Measurements from ENCODE around the gene RABEP2.
A peak's percentile ranks its signal among the peaks of the same experiment; 100 is the strongest.
"Not testable (repeated sequence)": the region's sequence is repeated elsewhere in the genome, so short reads cannot be mapped to it uniquely, and the experiment has no call there.

The RABEP2 gene

GRCh38 chr16:28903344-28904042, 21.5 kb downstream of the RABEP2 start:
- DNase-seq (ENCODE audit: low spot score), result no peak

GRCh38 chr16:28902909-28903308, 22.1 kb downstream of the RABEP2 start:
- DNase-seq (ENCODE audit: low spot score), result no peak

GRCh38 chr16:28901862-28902261, 23.2 kb downstream of the RABEP2 start:
- DNase-seq (ENCODE audit: low spot score), result no peak

- DNase-seq (ENCODE audit: low spot score), result no peak
Measured at GRCh38 chr16:28900601-28901000, 24.4 kb downstream of the RABEP2 start.

GRCh38 chr16:28899882-28900590, 25.0 kb downstream of the RABEP2 start:
- no peak for DNase-seq (ENCODE audit: low spot score)

GRCh38 chr16:28898942-28899341, 26.1 kb downstream of the RABEP2 start:
- no peak for DNase-seq (ENCODE audit: low spot score)

GRCh38 chr16:28898266-28898665, 26.8 kb downstream of the RABEP2 start:
- no peak for DNase-seq (ENCODE audit: low spot score)

- DNase-seq (ENCODE audit: low spot score), result no peak
Measured at GRCh38 chr16:28897826-28898225, 27.2 kb downstream of the RABEP2 start.

- no peak for DNase-seq (ENCODE audit: low spot score)
Measured at GRCh38 chr16:28895609-28896008, 29.4 kb downstream of the RABEP2 start.

GRCh38 chr16:28893291-28893690, 31.7 kb downstream of the RABEP2 start:
- DNase-seq (ENCODE audit: low spot score), result no peak

GRCh38 chr16:28891964-28892890, 32.8 kb downstream of the RABEP2 start:
- no peak for DNase-seq (ENCODE audit: low spot score)

- not testable (repeated sequence) for DNase-seq (ENCODE audit: low spot score)
Measured at GRCh38 chr16:28890355-28890754, 34.7 kb downstream of the RABEP2 start.

GRCh38 chr16:28886945-28887344, 38.1 kb downstream of the RABEP2 start:
- DNase-seq (ENCODE audit: low spot score), result no peak

GRCh38 chr16:28884045-28884444, 41.0 kb downstream of the RABEP2 start:
- DNase-seq (ENCODE audit: low spot score), result no peak

- no peak for DNase-seq (ENCODE audit: low spot score)
Measured at GRCh38 chr16:28883221-28883996, 41.6 kb downstream of the RABEP2 start.

- DNase-seq (ENCODE audit: low spot score), result no peak
Measured at GRCh38 chr16:28882551-28883160, 42.4 kb downstream of the RABEP2 start.

GRCh38 chr16:28881565-28881964, 43.5 kb downstream of the RABEP2 start:
- not testable (repeated sequence) for DNase-seq (ENCODE audit: low spot score)

- no peak for DNase-seq (ENCODE audit: low spot score)
Measured at GRCh38 chr16:28880955-28881354, 44.1 kb downstream of the RABEP2 start.

GRCh38 chr16:28880589-28880915, 44.5 kb downstream of the RABEP2 start:
- DNase-seq (ENCODE audit: low spot score), result no peak

GRCh38 chr16:28879841-28880588, 45.0 kb downstream of the RABEP2 start:
- DNase-seq (ENCODE audit: low spot score), result peak; percentile 80

Data from putamen (tissue), 1 donor.